GM23338 (cell line): Measurements from ENCODE around the gene NOL9. TPM values are rescaled to one million over a fixed set of nuclear protein-coding genes. Genes with fewer than 3 reads are reported as not detected.

Experiments used
- ATAC-seq: fragments of 200-7000 bp; cut with Tn5 transposase; 3 replicates; pipeline ENCODE4 v1.9.1; 2020
- DNase-seq: peaks from one replicate; pipeline ENCODE4 v3.0.0-alpha.2; 2015; ENCODE audit warnings: low spot score
- H2AFZ ChIP-seq: fragments of 200-600 bp; sonication (generic); 2 replicates; pipeline ENCODE4 v1.8.0; 2016; ENCODE audit warnings: antibody characterized with exemption, mild to moderate bottlenecking, moderate library complexity
- H3F3A ChIP-seq: fragments of 200-600 bp; sonication (generic); replicated peaks from 2 replicates; pipeline ENCODE4 v1.8.0; 2017; ENCODE audit warnings: antibody characterized with exemption, mixed run types, low read depth
- H3K27ac ChIP-seq: fragments of 200-600 bp; sonication (generic); 2 replicates; pipeline ENCODE4 v1.6.1; 2016; ENCODE audit warnings: low read depth
- H3K27me3 ChIP-seq: fragments of 200-600 bp; sonication (generic); 2 replicates; pipeline ENCODE4 v1.8.0; 2016; ENCODE audit warnings: mild to moderate bottlenecking, mixed run types, moderate library complexity; ENCODE audit not compliant: insufficient read depth
- H3K36me3 ChIP-seq: fragments of 200-600 bp; sonication (generic); 2 replicates; pipeline ENCODE4 v1.8.0; 2016; ENCODE audit warnings: mild to moderate bottlenecking; ENCODE audit not compliant: insufficient read depth
- H3K4me1 ChIP-seq: fragments of 200-600 bp; sonication (generic); 2 replicates; pipeline ENCODE4 v1.8.0; 2016; ENCODE audit warnings: mild to moderate bottlenecking, moderate library complexity; ENCODE audit not compliant: insufficient read depth
- H3K4me2 ChIP-seq: fragments of 200-600 bp; sonication (generic); 2 replicates; pipeline ENCODE4 v1.7.1; 2017; ENCODE audit warnings: mixed run types
- H3K4me3 ChIP-seq: fragments of 200-600 bp; sonication (generic); 2 replicates; pipeline ENCODE4 v1.6.1; 2016; ENCODE audit warnings: mixed run types
- H3K79me2 ChIP-seq: fragments of 200-600 bp; sonication (generic); replicated peaks from 2 replicates; pipeline ENCODE4 v1.8.0; 2017; ENCODE audit warnings: mild to moderate bottlenecking; ENCODE audit not compliant: insufficient read depth
- H3K9me2 ChIP-seq: fragments of 200-600 bp; sonication (generic); 2 replicates; pipeline ENCODE4 v1.8.0; 2017; ENCODE audit not compliant: insufficient read depth
- H4K20me1 ChIP-seq: fragments of 200-600 bp; sonication (generic); replicated peaks from 2 replicates; pipeline ENCODE4 v1.8.0; 2017; ENCODE audit warnings: mild to moderate bottlenecking; ENCODE audit not compliant: insufficient read depth
- H3K27ac Mint-ChIP-seq: 2 replicates; pipeline ENCODE4 v1.8.0; 2020; ENCODE audit warnings: inconsistent platforms, mild to moderate bottlenecking, moderate library complexity, mixed read lengths
- H3K27me3 Mint-ChIP-seq: 3 replicates; pipeline ENCODE4 v1.8.0; 2022; ENCODE audit warnings: low read depth, mild to moderate bottlenecking, moderate library complexity, mixed read lengths, inconsistent platforms; ENCODE audit not compliant: insufficient read depth, poor library complexity
- H3K36me3 Mint-ChIP-seq: 3 replicates; pipeline ENCODE4 v1.8.0; 2021; ENCODE audit warnings: low read depth, mild to moderate bottlenecking, inconsistent platforms, moderate library complexity, mixed read lengths
- H3K4me1 Mint-ChIP-seq: 3 replicates; pipeline ENCODE4 v1.8.0; 2020; ENCODE audit warnings: mild to moderate bottlenecking, inconsistent platforms, mixed read lengths
- H3K4me3 Mint-ChIP-seq: 3 replicates; pipeline ENCODE4 v1.8.0; 2021; ENCODE audit warnings: moderate library complexity, mild to moderate bottlenecking, inconsistent platforms, mixed read lengths
- H3K9me3 Mint-ChIP-seq: 3 replicates; pipeline ENCODE4 v1.8.0; 2020; ENCODE audit warnings: moderate library complexity, mild to moderate bottlenecking, inconsistent platforms, mixed read lengths
- CREB1 ChIP-seq: fragments of 250-450 bp; sonication (Bioruptor Pico); IDR thresholded peaks from 2 replicates; pipeline ENCODE4 v1.5.0; 2020; ENCODE audit warnings: low read depth, mild to moderate bottlenecking, moderate library complexity
- CTCF ChIP-seq, 2 experiments: fragments of 200-600 bp in 1 of 2; sonication (generic) in 1 of 2; conservative IDR thresholded peaks; 2 replicates each; pipeline versions ENCODE4 v1.5.1 to v1.6.1; 2016 to 2017; ENCODE audit warnings: antibody characterized with exemption in 2 of 2, low read depth in 2 of 2, mild to moderate bottlenecking in 2 of 2, moderate library complexity in 1 of 2
- ETS1 ChIP-seq: IDR thresholded peaks from 2 replicates; pipeline ENCODE4 v1.6.1; 2016; ENCODE audit warnings: antibody characterized with exemption
- EZH2 ChIP-seq: fragments of 200-600 bp; sonication (generic); IDR thresholded peaks from one replicate; pipeline ENCODE4 v1.8.0; 2017; ENCODE audit warnings: antibody characterized with exemption, mild to moderate bottlenecking, low read depth; ENCODE audit not compliant: unreplicated experiment
- EZH2phosphoT487 ChIP-seq: fragments of 200-600 bp; sonication (generic); IDR thresholded peaks from one replicate; pipeline ENCODE4 v1.8.1; 2018; ENCODE audit warnings: antibody characterized with exemption; ENCODE audit not compliant: unreplicated experiment
- JUNB ChIP-seq: IDR thresholded peaks from one replicate; pipeline ENCODE4 v1.6.1; 2016; ENCODE audit warnings: antibody characterized with exemption; ENCODE audit not compliant: unreplicated experiment
- NANOG ChIP-seq: IDR thresholded peaks from 2 replicates; pipeline ENCODE4 v1.6.1; 2016; ENCODE audit warnings: antibody characterized with exemption, borderline replicate concordance
- POLR2AphosphoS5 ChIP-seq: IDR thresholded peaks from 2 replicates; pipeline ENCODE4 v1.6.1; 2016; ENCODE audit warnings: antibody characterized with exemption, low read depth
- STAT1 ChIP-seq: IDR thresholded peaks from one replicate; pipeline ENCODE4 v1.6.1; 2016; ENCODE audit warnings: antibody characterized with exemption; ENCODE audit not compliant: unreplicated experiment
- ZNF114 ChIP-seq: fragments of 250-450 bp; sonication (Bioruptor Pico); IDR thresholded peaks from 2 replicates; pipeline ENCODE4 v1.5.0; 2020; ENCODE audit warnings: mild to moderate bottlenecking, moderate library complexity
- ZNF331 ChIP-seq: fragments of 250-450 bp; sonication (Bioruptor Pico); IDR thresholded peaks from 2 replicates; pipeline ENCODE4 v1.5.0; 2020; ENCODE audit warnings: low read depth, mild to moderate bottlenecking, moderate library complexity
- ZNF462 ChIP-seq: fragments of 250-450 bp; sonication (Bioruptor Pico); IDR thresholded peaks from 2 replicates; pipeline ENCODE4 v1.5.0; 2020; ENCODE audit warnings: mild to moderate bottlenecking, moderate library complexity
- polyA plus RNA-seq: library from polyadenylated mRNA; unstranded; fragments of >200 nt; fragmentation: Nextera tagmentation; extraction: Ambion mirVana; gene quantifications from 2 replicates; pipeline ENCODE4 v1.2.1, GENCODE V29; 2016
- total RNA-seq: library from RNA; depleted of rRNA; stranded (reverse); fragments of >200 nt; shearing (Covaris generic); gene quantifications from 2 replicates; pipeline ENCODE4 v1.2.3, GENCODE V29; 2014

NOL9 gene
- total and polyA plus RNA-seq, 2 experiments from 2014 or later = 13.2 to 48.5 TPM

- H3K9me2 ChIP-seq = no peaks in the 10 kb centered on the region
- peaks cover 30% of the 10 kb centered on the region for H3K4me1 Mint-ChIP-seq
- H3K27me3 Mint-ChIP-seq = peaks cover 19% of the 10 kb centered on the region
- H4K20me1 ChIP-seq = no peaks in the 10 kb centered on the region; the same call in 1 of the 2 replicates
- no peaks in the 10 kb centered on the region for H3K36me3 ChIP-seq
- peak overlapping the region; percentile 97 for H3K4me2 ChIP-seq
- DNase-seq (peak; percentile 95), ATAC-seq (peak; percentile 69)
- peak overlapping the region; percentile 79 for H3K27ac ChIP-seq
- H3F3A ChIP-seq = peaks cover 15% of the 10 kb centered on the region
- H2AFZ ChIP-seq = peak overlapping the region; percentile 96
- no peak for TF ChIP-seq NANOG
- TF ChIP-seq CTCF (conservative IDR thresholded peaks at IDR 0.05; ENCODE audit: low read depth in 2 of 2) = peak in 1 of 2 experiments; percentile 30; a peak in 2 of 4 replicates
- peak; percentile 64; the same call in 1 of the 2 replicates for TF ChIP-seq POLR2AphosphoS5
- TF ChIP-seq EZH2 = no peak
- TF ChIP-seq STAT1 = no peak
- TF ChIP-seq CREB1 (CRISPR knock-in tag) = peak; percentile 32; the same call in 1 of the 2 replicates
- TF ChIP-seq ETS1 = no peak
- TF ChIP-seq ZNF462 = no peak
- no peak for TF ChIP-seq JUNB
- TF ChIP-seq ZNF331 = no peak
- TF ChIP-seq ZNF114 = no peak
- no peak for TF ChIP-seq EZH2phosphoT487
- no peak overlapping the region for H3K27ac Mint-ChIP-seq
- H3K4me3 Mint-ChIP-seq = peak overlapping the region; percentile 74
- no peaks in the 10 kb centered on the region for H3K36me3 Mint-ChIP-seq
- peak overlapping the region; percentile 94 for H3K4me3 ChIP-seq
- H3K27me3 ChIP-seq = no peaks in the 10 kb centered on the region
- no peaks in the 10 kb centered on the region for H3K79me2 ChIP-seq
- H3K4me1 ChIP-seq = peaks cover 20% of the 10 kb centered on the region
- no peaks in the 10 kb centered on the region for H3K9me3 Mint-ChIP-seq
These were observed 63.9 kb downstream of the NOL9 start for GRCh38 chr1:6490181-6491080.
